HepG2 (cell line): Measurements from ENCODE around the gene PLIN3. TPM values are rescaled to one million over a fixed set of nuclear protein-coding genes. Genes with fewer than 3 reads are reported as not detected.

Experiments used
- AKNA ChIP-seq: sonication (generic); formaldehyde crosslinking; IDR thresholded peaks from 2 replicates; pipeline ENCODE4 v1.4.0; 2020; ENCODE audit warnings: missing genetic modification reagents, borderline replicate concordance
- ATRX ChIP-seq: sonication (generic); formaldehyde crosslinking; IDR thresholded peaks from 2 replicates; pipeline ENCODE4 v1.4.0; 2020; ENCODE audit warnings: missing genetic modification reagents, borderline replicate concordance
- CHD2 ChIP-seq: IDR thresholded peaks from 2 replicates; pipeline ENCODE4 v1.6.1; 2011; ENCODE audit warnings: low read depth, low read length, improper control_type of control experiment
- GATA4 ChIP-seq: sonication (generic); IDR thresholded peaks from 2 replicates; pipeline ENCODE4 v1.6.1; 2016; ENCODE audit warnings: antibody characterized with exemption, low read depth, borderline replicate concordance
- GLMP ChIP-seq: sonication (generic); formaldehyde crosslinking; IDR thresholded peaks from 2 replicates; pipeline ENCODE4 v1.9.0; 2021; ENCODE audit warnings: missing genetic modification reagents, mild to moderate bottlenecking, borderline replicate concordance
- NR1H2 ChIP-seq: sonication (generic); formaldehyde crosslinking; IDR thresholded peaks from 2 replicates; pipeline ENCODE4 v1.8.1; 2022; ENCODE audit warnings: low read depth, missing genetic modification reagents, borderline replicate concordance
- SKIL ChIP-seq: sonication (generic); formaldehyde crosslinking; IDR thresholded peaks from 2 replicates; pipeline ENCODE4 v1.8.0; 2022; ENCODE audit warnings: missing genetic modification reagents, mild to moderate bottlenecking, moderate library complexity, borderline replicate concordance
- ZNF12 ChIP-seq: sonication (generic); formaldehyde crosslinking; IDR thresholded peaks from 2 replicates; pipeline ENCODE4 v1.5.0; 2020; ENCODE audit warnings: missing genetic modification reagents
- ZNF124 ChIP-seq: sonication (generic); formaldehyde crosslinking; IDR thresholded peaks from 2 replicates; pipeline ENCODE4 v1.4.0; 2020; ENCODE audit warnings: missing genetic modification reagents
- ZNF205 ChIP-seq: IDR thresholded peaks from 2 replicates; pipeline ENCODE4 v1.6.1; 2018; ENCODE audit warnings: missing biosample characterization, missing genetic modification reagents
- ZNF276 ChIP-seq: sonication (generic); formaldehyde crosslinking; IDR thresholded peaks from 2 replicates; pipeline ENCODE4 v1.4.0; 2020; ENCODE audit warnings: mild to moderate bottlenecking, low read depth, missing genetic modification reagents
- ZNF317 ChIP-seq: sonication (generic); formaldehyde crosslinking; IDR thresholded peaks from 2 replicates; pipeline ENCODE4 v1.5.0; 2020; ENCODE audit warnings: mild to moderate bottlenecking, missing genetic modification reagents
- ZNF414 ChIP-seq: sonication (generic); formaldehyde crosslinking; IDR thresholded peaks from 2 replicates; pipeline ENCODE4 v1.5.0; 2020; ENCODE audit warnings: missing genetic modification reagents
- ZNF501 ChIP-seq: sonication (generic); formaldehyde crosslinking; IDR thresholded peaks from 2 replicates; pipeline ENCODE4 v1.5.1; 2020; ENCODE audit warnings: mild to moderate bottlenecking, moderate library complexity, missing genetic modification reagents
- ZNF639 ChIP-seq: conservative IDR thresholded peaks from 2 replicates; pipeline ENCODE4 v1.6.1; 2018; ENCODE audit warnings: missing genetic modification reagents
- ZNF749 ChIP-seq: sonication (generic); formaldehyde crosslinking; IDR thresholded peaks from 2 replicates; pipeline ENCODE4 v1.8.0; 2022; ENCODE audit warnings: mild to moderate bottlenecking, missing genetic modification reagents, moderate library complexity, borderline replicate concordance
- polyA plus RNA-seq, 8 experiments: library from polyadenylated mRNA; depleted of rRNA in 3 of 8; stranded (reverse) in 7 of 8; unstranded in 1 of 8; fragments of >200 nt; fragmentation: Illumina TruSeq in 4 of 8; extraction: Trizol in 4 of 8; gene quantifications; 2 replicates each; pipeline versions ENCODE4 v1.2.1 to v1.2.3, GENCODE V29; 2011 to 2016; ENCODE audit warnings: low read depth in 4 of 8, missing spikeins in 1 of 8, mixed read lengths in 1 of 8; ENCODE audit not compliant: insufficient read depth in 1 of 8
- total RNA-seq, 5 experiments: library from RNA; depleted of rRNA; stranded (reverse); fragments of >200 nt; fragmentation: Illumina TruSeq; extraction: Trizol; gene quantifications; 2 replicates each; pipeline ENCODE4 v1.2.3, GENCODE V29; 2016; ENCODE audit warnings: low read depth in 1 of 5

Gene PLIN3
- total and polyA plus RNA-seq, 2 of the 13 experiments (the other 11 are each of a cell fraction or from before 2014, with no cell fraction given), result 49.3 to 57.9 TPM

- TF ChIP-seq ZNF276 (no peak), ZNF414 (CRISPR knock-in tag) (0 out of 2 replicates have a peak, but pooled peaks have one; percentile 29), GLMP (no peak), ZNF639 (no peak), NR1H2 (CRISPR knock-in tag) (no peak), AKNA (CRISPR knock-in tag) (no peak), GATA4 (no peak), ZNF501 (CRISPR knock-in tag) (0 out of 2 replicates have a peak, but pooled peaks have one; percentile 50), ATRX (CRISPR knock-in tag) (no peak), ZNF124 (no peak), ZNF317 (CRISPR knock-in tag) (no peak), ZNF205 (no peak), SKIL (CRISPR knock-in tag) (no peak), ZNF749 (CRISPR knock-in tag) (no peak), ZNF12 (CRISPR knock-in tag) (no peak), CHD2 (no peak)
Observed at GRCh38 chr19:4851551-4852290, 15.7 kb downstream of the PLIN3 start (continued).
